Right lobe of liver (tissue), 4 donors: ENCODE data around the gene MEI1.

Experiments used
- POLR2A ChIP-seq: fragments of 450-650 bp; IDR thresholded peaks from one replicate; pipeline ENCODE4 v1.6.1; 2017; ENCODE audit warnings: antibody characterized with exemption, mild to moderate bottlenecking
- TF ChIP-seq, protein P1 (sequence below), 4 donors: fragments of 200-600 bp in 3 of 4; fragments of 450-650 bp in 1 of 4; IDR thresholded peaks; one replicate each; pipeline versions ENCODE4 v1.5.1 to v1.8.0; 2016 to 2022; ENCODE audit warnings: antibody characterized with exemption in 4 of 4, mild to moderate bottlenecking in 2 of 4
- donor health status: DM: no; HTN: no; CAD: no.
- donor health status: DM: no; HTN: no; CAD: no.
- donor health status: DM: no; HTN: yes; CAD: no.

- TF ChIP-seq, protein P1, sequence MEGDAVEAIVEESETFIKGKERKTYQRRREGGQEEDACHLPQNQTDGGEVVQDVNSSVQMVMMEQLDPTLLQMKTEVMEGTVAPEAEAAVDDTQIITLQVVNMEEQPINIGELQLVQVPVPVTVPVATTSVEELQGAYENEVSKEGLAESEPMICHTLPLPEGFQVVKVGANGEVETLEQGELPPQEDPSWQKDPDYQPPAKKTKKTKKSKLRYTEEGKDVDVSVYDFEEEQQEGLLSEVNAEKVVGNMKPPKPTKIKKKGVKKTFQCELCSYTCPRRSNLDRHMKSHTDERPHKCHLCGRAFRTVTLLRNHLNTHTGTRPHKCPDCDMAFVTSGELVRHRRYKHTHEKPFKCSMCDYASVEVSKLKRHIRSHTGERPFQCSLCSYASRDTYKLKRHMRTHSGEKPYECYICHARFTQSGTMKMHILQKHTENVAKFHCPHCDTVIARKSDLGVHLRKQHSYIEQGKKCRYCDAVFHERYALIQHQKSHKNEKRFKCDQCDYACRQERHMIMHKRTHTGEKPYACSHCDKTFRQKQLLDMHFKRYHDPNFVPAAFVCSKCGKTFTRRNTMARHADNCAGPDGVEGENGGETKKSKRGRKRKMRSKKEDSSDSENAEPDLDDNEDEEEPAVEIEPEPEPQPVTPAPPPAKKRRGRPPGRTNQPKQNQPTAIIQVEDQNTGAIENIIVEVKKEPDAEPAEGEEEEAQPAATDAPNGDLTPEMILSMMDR (IDR thresholded peaks at IDR 0.05), result no peak
- TF ChIP-seq POLR2A, result no peak
These were observed 72.9 kb downstream of the MEI1 start for GRCh38 chr22:41772198-41772597.
